H9 (cell line): ENCODE measurements around the gene USP27X. TPM values are rescaled to one million over a fixed set of nuclear protein-coding genes. Genes with fewer than 3 reads are reported as not detected.

Experiments used
- DNase-seq: peaks from one replicate; pipeline ENCODE4 v3.0.0-alpha.2; 2017
- H2AFZ ChIP-seq: one replicate; pipeline ENCODE4 v1.6.1; 2013; ENCODE audit warnings: mild to moderate bottlenecking, low read length, control low read depth, moderate library complexity
- H2AK5ac ChIP-seq: 2 replicates; pipeline ENCODE4 v1.6.1; 2013; ENCODE audit warnings: low read length, control low read depth, mixed read lengths; ENCODE audit not compliant: insufficient read length
- H2BK120ac ChIP-seq: one replicate; pipeline ENCODE4 v1.6.1; 2013; ENCODE audit warnings: low read depth, mild to moderate bottlenecking, low read length, control low read depth, inconsistent platforms; ENCODE audit not compliant: poor library complexity, severe bottlenecking
- H2BK12ac ChIP-seq: 2 replicates; pipeline ENCODE4 v1.6.1; 2013; ENCODE audit warnings: low read length, control low read depth, mixed read lengths, low read depth; ENCODE audit not compliant: insufficient read length
- H2BK15ac ChIP-seq: 2 replicates; pipeline ENCODE4 v1.6.1; 2013; ENCODE audit warnings: low read depth, low read length, control low read depth
- H2BK20ac ChIP-seq: one replicate; pipeline ENCODE4 v1.6.1; 2013; ENCODE audit warnings: low read depth, mild to moderate bottlenecking, low read length, control low read depth, inconsistent platforms; ENCODE audit not compliant: poor library complexity, severe bottlenecking
- H2BK5ac ChIP-seq: 2 replicates; pipeline ENCODE4 v1.6.1; 2013; ENCODE audit warnings: low read length, control low read depth, mixed read lengths; ENCODE audit not compliant: insufficient read length
- H3K14ac ChIP-seq: 2 replicates; pipeline ENCODE4 v1.6.1; 2013; ENCODE audit warnings: low read length, control low read depth; ENCODE audit not compliant: insufficient read depth
- H3K18ac ChIP-seq: 2 replicates; pipeline ENCODE4 v1.6.1; 2013; ENCODE audit warnings: low read depth, mild to moderate bottlenecking, mixed read lengths, low read length, control low read depth; ENCODE audit not compliant: insufficient read length
- H3K23ac ChIP-seq: 2 replicates; pipeline ENCODE4 v1.6.1; 2013; ENCODE audit warnings: low read length, control low read depth, mixed read lengths, low read depth; ENCODE audit not compliant: insufficient read length
- H3K23me2 ChIP-seq: 2 replicates; pipeline ENCODE4 v1.6.1; 2013; ENCODE audit warnings: low read depth, mild to moderate bottlenecking, mixed read lengths, low read length, control low read depth; ENCODE audit not compliant: insufficient read length, poor library complexity, severe bottlenecking
- H3K27ac ChIP-seq: 2 replicates; pipeline ENCODE4 v1.5.1; 2013; ENCODE audit warnings: low read length, control low read depth, mixed read lengths, low read depth; ENCODE audit not compliant: insufficient read length
- H3K27me3 ChIP-seq: 2 replicates; pipeline ENCODE4 v1.6.1; 2013; ENCODE audit warnings: low read length, control low read depth, inconsistent platforms; ENCODE audit not compliant: insufficient read depth
- H3K4ac ChIP-seq: 2 replicates; pipeline ENCODE4 v1.6.1; 2013; ENCODE audit warnings: low read depth, mild to moderate bottlenecking, control low read depth, inconsistent platforms, low read length, moderate library complexity
- H3K4me1 ChIP-seq: 2 replicates; pipeline ENCODE4 v1.6.1; 2013; ENCODE audit warnings: low read length, control low read depth, inconsistent platforms; ENCODE audit not compliant: insufficient read depth
- H3K4me2 ChIP-seq: 2 replicates; pipeline ENCODE4 v1.6.1; 2013; ENCODE audit warnings: low read length, control low read depth, mixed read lengths; ENCODE audit not compliant: insufficient read length, insufficient read depth
- H3K56ac ChIP-seq: 2 replicates; pipeline ENCODE4 v1.6.1; 2013; ENCODE audit warnings: low read depth, mild to moderate bottlenecking, mixed read lengths, low read length, control low read depth; ENCODE audit not compliant: insufficient read length
- H3K79me1 ChIP-seq: 2 replicates; pipeline ENCODE4 v1.6.1; 2013; ENCODE audit warnings: low read depth, mild to moderate bottlenecking, moderate library complexity, low read length, control low read depth, inconsistent platforms; ENCODE audit not compliant: insufficient read depth, poor library complexity, severe bottlenecking
- H3K79me2 ChIP-seq: 2 replicates; pipeline ENCODE4 v1.6.1; 2013; ENCODE audit warnings: low read length, control low read depth, inconsistent platforms; ENCODE audit not compliant: insufficient read depth
- H3K9ac ChIP-seq: 2 replicates; pipeline ENCODE4 v1.6.1; 2013; ENCODE audit warnings: low read length, control low read depth, mixed read lengths; ENCODE audit not compliant: insufficient read length; ENCODE audit errors: extremely low read depth
- H3K9me3 ChIP-seq: one replicate; pipeline ENCODE4 v1.6.1; 2013; ENCODE audit warnings: low read depth, low read length, inconsistent platforms; ENCODE audit not compliant: control insufficient read depth
- H3T11ph ChIP-seq: one replicate; pipeline ENCODE4 v1.6.1; 2013; ENCODE audit warnings: mild to moderate bottlenecking, low read length, control low read depth, inconsistent platforms
- H4K20me1 ChIP-seq: one replicate; pipeline ENCODE4 v1.6.1; 2013; ENCODE audit not compliant: control insufficient read depth, insufficient read length, insufficient read depth
- H4K5ac ChIP-seq: 2 replicates; pipeline ENCODE4 v1.6.1; 2013; ENCODE audit warnings: low read depth, mild to moderate bottlenecking, mixed read lengths, low read length, control low read depth; ENCODE audit not compliant: insufficient read length
- H4K8ac ChIP-seq: replicated peaks from 2 replicates; pipeline ENCODE4 v1.6.1; 2013; ENCODE audit warnings: low read length, control low read depth, mixed read lengths, low read depth; ENCODE audit not compliant: insufficient read length
- H4K91ac ChIP-seq: 2 replicates; pipeline ENCODE4 v1.6.1; 2013; ENCODE audit warnings: low read depth, mild to moderate bottlenecking, moderate library complexity, mixed read lengths, low read length, control low read depth; ENCODE audit not compliant: insufficient read length
- H3K27ac Mint-ChIP-seq, 3 experiments: 2 replicates in 2 of 3; 3 replicates in 1 of 3; pipeline ENCODE4 v1.8.0; 2020 to 2021; ENCODE audit warnings: mixed read lengths in 3 of 3, mild to moderate bottlenecking in 1 of 3, moderate library complexity in 1 of 3
- H3K27me3 Mint-ChIP-seq: 2 replicates; pipeline ENCODE4 v1.8.0; 2021; ENCODE audit warnings: low read depth, mild to moderate bottlenecking, moderate library complexity, mixed read lengths
- H3K36me3 Mint-ChIP-seq, 3 experiments: 2 replicates in 2 of 3; 3 replicates in 1 of 3; pipeline ENCODE4 v1.8.0; 2020 to 2021; ENCODE audit warnings: low read depth in 3 of 3, mixed read lengths in 3 of 3; ENCODE audit not compliant: insufficient read depth in 1 of 3
- H3K4me1 Mint-ChIP-seq, 2 experiments: 2 replicates each; pipeline ENCODE4 v1.8.0; 2020; ENCODE audit warnings: mixed read lengths in 2 of 2
- H3K4me3 Mint-ChIP-seq, 2 experiments: 2 replicates in 1 of 2; 3 replicates in 1 of 2; pipeline ENCODE4 v1.8.0; 2020 to 2021; ENCODE audit warnings: mild to moderate bottlenecking in 2 of 2, mixed read lengths in 2 of 2, moderate library complexity in 1 of 2
- H3K9me3 Mint-ChIP-seq, 2 experiments: 2 replicates in 1 of 2; 3 replicates in 1 of 2; pipeline ENCODE4 v1.8.0; 2020; ENCODE audit warnings: mild to moderate bottlenecking in 2 of 2, mixed read lengths in 2 of 2, moderate library complexity in 1 of 2
- WGBS: extraction: QIAGEN DNeasy Blood & Tissue Kit; methylation state at CpG from one replicate; pipeline ENCODE4 v1.1.7; 2013; ENCODE audit warnings: missing lambda C conversion rate, low lambda C conversion rate, mixed read lengths; ENCODE audit not compliant: insufficient read length; ENCODE audit errors: extremely low coverage; 5-methylcytosine and 5-hydroxymethylcytosine counted together
- total RNA-seq: library from RNA; stranded (reverse); gene quantifications from 2 replicates; pipeline ENCODE4 v1.2.1, GENCODE V29; 2021
- TF ChIP-seq, protein P1 (sequence below): fragments of 200-600 bp; sonication (generic); conservative IDR thresholded peaks from 3 replicates; pipeline ENCODE4 v1.8.0; 2021; ENCODE audit warnings: antibody characterized with exemption, mild to moderate bottlenecking

Gene USP27X
- total RNA-seq, 1 experiment from 2014 or later: 5.7 TPM

GRCh38 chrX:49925176-49925575 lies 45.9 kb downstream of the USP27X start:
- Histone ChIP-seq H2BK5ac (no peak overlapping the region), H4K8ac (no peak overlapping the region), H2BK120ac (no peak overlapping the region), H3K18ac (no peak overlapping the region), H3K27ac (no peak overlapping the region), H3K79me2 (no peaks in the 10 kb centered on the region), H4K5ac (no peak overlapping the region), H3K4me2 (no peak overlapping the region), H3K4me1 (no peaks in the 10 kb centered on the region), H2AFZ (no peak overlapping the region), H3K27me3 (no peaks in the 10 kb centered on the region; the same call in 1 of the 2 replicates), H4K91ac (no peak overlapping the region), H3K23me2 (peaks cover 9% of the 10 kb centered on the region), H3K79me1 (no peaks in the 10 kb centered on the region), H3K23ac (no peak overlapping the region), H2BK15ac (no peak overlapping the region), H2BK20ac (no peak overlapping the region), H3T11ph (no peak overlapping the region), H3K9ac (no peak overlapping the region), H4K20me1 (no peaks in the 10 kb centered on the region), H2BK12ac (no peak overlapping the region), H3K56ac (no peak overlapping the region), H3K4ac (no peak overlapping the region), H3K9me3 (no peaks in the 10 kb centered on the region), H2AK5ac (no peak overlapping the region), H3K14ac (no peak overlapping the region)
- Mint-ChIP-seq H3K4me3 (no peak overlapping the region), H3K4me1 (peaks cover 7 to 12% of the 10 kb centered on the region in 2 experiments), H3K36me3 (peaks cover 3 to 8% (median 4%) of the 10 kb centered on the region in 3 experiments; a peak in 6 of 7 replicates), H3K9me3 (peaks cover 62 to 69% of the 10 kb centered on the region in 2 experiments), H3K27me3 (peaks cover 17% of the 10 kb centered on the region), H3K27ac (no peak overlapping the region)
- DNase-seq: no peak
- WGBS: no CpG with 5 or more reads among the region's 2 CpGs
- TF ChIP-seq, protein P1, sequence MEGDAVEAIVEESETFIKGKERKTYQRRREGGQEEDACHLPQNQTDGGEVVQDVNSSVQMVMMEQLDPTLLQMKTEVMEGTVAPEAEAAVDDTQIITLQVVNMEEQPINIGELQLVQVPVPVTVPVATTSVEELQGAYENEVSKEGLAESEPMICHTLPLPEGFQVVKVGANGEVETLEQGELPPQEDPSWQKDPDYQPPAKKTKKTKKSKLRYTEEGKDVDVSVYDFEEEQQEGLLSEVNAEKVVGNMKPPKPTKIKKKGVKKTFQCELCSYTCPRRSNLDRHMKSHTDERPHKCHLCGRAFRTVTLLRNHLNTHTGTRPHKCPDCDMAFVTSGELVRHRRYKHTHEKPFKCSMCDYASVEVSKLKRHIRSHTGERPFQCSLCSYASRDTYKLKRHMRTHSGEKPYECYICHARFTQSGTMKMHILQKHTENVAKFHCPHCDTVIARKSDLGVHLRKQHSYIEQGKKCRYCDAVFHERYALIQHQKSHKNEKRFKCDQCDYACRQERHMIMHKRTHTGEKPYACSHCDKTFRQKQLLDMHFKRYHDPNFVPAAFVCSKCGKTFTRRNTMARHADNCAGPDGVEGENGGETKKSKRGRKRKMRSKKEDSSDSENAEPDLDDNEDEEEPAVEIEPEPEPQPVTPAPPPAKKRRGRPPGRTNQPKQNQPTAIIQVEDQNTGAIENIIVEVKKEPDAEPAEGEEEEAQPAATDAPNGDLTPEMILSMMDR: no peak
